GM23248 (cell line): ENCODE data around the gene NRN1L.
"Not testable (repeated sequence)": the region's sequence is repeated elsewhere in the genome, so short reads cannot be mapped to it uniquely, and the experiment has no call there.

Experiments used
- EZH2 ChIP-seq: fragments of 200-600 bp; sonication (generic); IDR thresholded peaks from 2 replicates; pipeline ENCODE4 v1.6.1; 2018; ENCODE audit warnings: antibody characterized with exemption, mild to moderate bottlenecking; ENCODE audit not compliant: insufficient read depth, poor library complexity, severe bottlenecking
- EZH2phosphoT487 ChIP-seq: fragments of 200-600 bp; sonication (generic); IDR thresholded peaks from 2 replicates; pipeline ENCODE4 v1.6.1; 2018; ENCODE audit warnings: antibody characterized with exemption, moderate library complexity, mild to moderate bottlenecking, low read depth; ENCODE audit not compliant: insufficient read depth

GRCh38 chr16:67915496-67915769 lies 30.7 kb downstream of the NRN1L start:
- not testable (repeated sequence) for TF ChIP-seq EZH2, EZH2phosphoT487
